Measurements from ENCODE around the gene RHOV. TPM values are rescaled to one million over a fixed set of nuclear protein-coding genes. Genes with fewer than 3 reads are reported as not detected.
A peak's percentile ranks its signal among the peaks of the same experiment; 100 is the strongest.

RHOV gene
- total and polyA plus RNA-seq, 2 experiments from 2014 or later: 1.7 to 6.1 TPM

DNA sequence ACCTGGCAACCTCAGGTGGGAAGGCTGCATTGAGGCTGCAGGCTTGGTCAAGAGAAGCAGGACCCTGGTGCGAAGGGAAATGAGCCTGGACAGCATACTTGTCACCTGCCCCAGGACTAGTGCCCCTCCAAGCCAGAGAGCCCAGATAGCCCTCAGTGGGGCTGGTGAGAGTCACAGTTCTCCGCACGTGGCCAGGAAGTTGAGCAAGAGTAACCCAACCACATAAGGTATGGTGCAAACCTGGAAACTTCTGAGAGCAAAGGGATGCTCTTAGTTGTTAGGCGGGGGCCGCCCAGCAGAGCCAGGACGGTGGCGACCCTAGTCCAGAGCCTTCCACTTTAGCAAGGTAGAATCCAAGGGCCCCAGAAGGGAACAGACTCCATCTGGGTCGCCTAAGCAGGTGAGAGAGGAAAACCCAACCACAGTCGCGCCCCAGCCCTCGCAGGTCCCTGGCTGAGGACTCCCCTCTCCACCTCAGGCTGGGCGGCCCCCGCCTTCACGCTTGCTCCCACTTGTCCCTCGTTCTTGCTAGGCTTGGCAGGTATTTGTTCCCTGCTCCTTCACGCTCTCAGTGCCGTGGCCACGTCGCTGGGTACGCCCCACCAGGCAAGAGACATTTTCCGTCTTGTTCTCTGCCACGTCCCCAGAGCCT, 19.1 kb upstream of the RHOV start:
- Histone ChIP-seq H3K36me3 (replicated peaks; ENCODE audit: insufficient read depth, low read depth) (no peaks in the 10 kb centered on the region), H3K79me2 (peaks cover 32% of the 10 kb centered on the region), H3K4me1 (ENCODE audit: insufficient read depth) (peaks cover 9% of the 10 kb centered on the region), H4K20me1 (ENCODE audit: insufficient read depth, poor library complexity, severe bottlenecking) (no peaks in the 10 kb centered on the region), H3K4me2 (peak overlapping the region; percentile 79), H2AFZ (peak overlapping the region; percentile 62), H3K27ac (peak overlapping the region; percentile 68), H3K9me3 (ENCODE audit: low read depth) (no peaks in the 10 kb centered on the region), H3K27me3 (no peaks in the 10 kb centered on the region), H3K9me2 (replicated peaks; ENCODE audit: insufficient read depth) (no peaks in the 10 kb centered on the region), H3K4me3 (no peak overlapping the region)
- no peak for TF ChIP-seq EZH2 (IDR thresholded peaks at IDR 0.05; ENCODE audit: borderline replicate concordance)
- TF ChIP-seq EZH2phosphoT487 (IDR thresholded peaks at IDR 0.05; ENCODE audit: low read depth, severe bottlenecking, unreplicated experiment): no peak
- TF ChIP-seq, protein P1, sequence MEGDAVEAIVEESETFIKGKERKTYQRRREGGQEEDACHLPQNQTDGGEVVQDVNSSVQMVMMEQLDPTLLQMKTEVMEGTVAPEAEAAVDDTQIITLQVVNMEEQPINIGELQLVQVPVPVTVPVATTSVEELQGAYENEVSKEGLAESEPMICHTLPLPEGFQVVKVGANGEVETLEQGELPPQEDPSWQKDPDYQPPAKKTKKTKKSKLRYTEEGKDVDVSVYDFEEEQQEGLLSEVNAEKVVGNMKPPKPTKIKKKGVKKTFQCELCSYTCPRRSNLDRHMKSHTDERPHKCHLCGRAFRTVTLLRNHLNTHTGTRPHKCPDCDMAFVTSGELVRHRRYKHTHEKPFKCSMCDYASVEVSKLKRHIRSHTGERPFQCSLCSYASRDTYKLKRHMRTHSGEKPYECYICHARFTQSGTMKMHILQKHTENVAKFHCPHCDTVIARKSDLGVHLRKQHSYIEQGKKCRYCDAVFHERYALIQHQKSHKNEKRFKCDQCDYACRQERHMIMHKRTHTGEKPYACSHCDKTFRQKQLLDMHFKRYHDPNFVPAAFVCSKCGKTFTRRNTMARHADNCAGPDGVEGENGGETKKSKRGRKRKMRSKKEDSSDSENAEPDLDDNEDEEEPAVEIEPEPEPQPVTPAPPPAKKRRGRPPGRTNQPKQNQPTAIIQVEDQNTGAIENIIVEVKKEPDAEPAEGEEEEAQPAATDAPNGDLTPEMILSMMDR (IDR thresholded peaks at IDR 0.05; ENCODE audit: poor library complexity): no peak
- DNase-seq (ENCODE audit: low spot score): no peak
- 96% methylated on average over 22 of the region's 22 CpGs for WGBS (ENCODE audit: low lambda C conversion rate, missing lambda C conversion rate)

DNA sequence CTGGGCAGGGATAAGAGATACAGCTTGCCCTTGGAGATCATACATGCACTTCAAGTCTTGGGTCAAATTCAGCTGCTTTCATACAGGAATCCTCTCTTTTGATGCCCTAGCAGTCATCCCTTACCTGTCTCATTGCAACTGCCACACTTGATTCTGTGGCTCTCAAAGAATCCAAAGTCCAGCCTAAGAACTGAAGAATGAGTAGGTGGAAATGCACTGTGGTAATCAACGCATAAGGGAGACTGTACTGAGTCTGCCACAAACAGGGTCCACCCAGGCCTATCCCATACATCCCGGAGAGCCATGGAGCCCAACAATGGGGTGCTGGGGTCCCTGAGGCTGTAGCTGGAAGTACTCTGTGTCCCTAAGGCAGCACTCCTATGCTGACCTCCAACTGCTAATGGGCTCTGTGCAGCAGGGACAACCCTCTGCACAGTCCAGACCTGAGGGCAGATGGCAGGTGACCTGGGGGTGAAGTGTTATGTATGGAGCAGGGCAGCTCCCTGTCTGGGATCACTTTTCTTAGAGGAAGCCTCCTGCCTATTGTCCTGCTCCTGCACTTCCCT, 18.5 kb upstream of the RHOV start:
- no peak overlapping the region for H2AFZ ChIP-seq
- no peak overlapping the region for H3K4me2 ChIP-seq
- H3K36me3 ChIP-seq (replicated peaks; ENCODE audit: insufficient read depth, low read depth): no peaks in the 10 kb centered on the region
- TF ChIP-seq, protein P1 (IDR thresholded peaks at IDR 0.05; ENCODE audit: poor library complexity): no peak
- TF ChIP-seq EZH2phosphoT487 (IDR thresholded peaks at IDR 0.05; ENCODE audit: low read depth, severe bottlenecking, unreplicated experiment) (no peak), EZH2 (IDR thresholded peaks at IDR 0.05; ENCODE audit: borderline replicate concordance) (no peak)
- no peak overlapping the region for H3K4me3 ChIP-seq
- no peak overlapping the region for H3K27ac ChIP-seq
- H3K9me2 ChIP-seq (replicated peaks; ENCODE audit: insufficient read depth): no peaks in the 10 kb centered on the region
- 78% methylated on average over 2 of the region's 2 CpGs for WGBS (ENCODE audit: low lambda C conversion rate, missing lambda C conversion rate)
- no peaks in the 10 kb centered on the region for H4K20me1 ChIP-seq (ENCODE audit: insufficient read depth, poor library complexity, severe bottlenecking)
- no peaks in the 10 kb centered on the region for H3K9me3 ChIP-seq (ENCODE audit: low read depth)
- H3K27me3 ChIP-seq: no peaks in the 10 kb centered on the region
- no peak for DNase-seq (ENCODE audit: low spot score)
- peaks cover 29% of the 10 kb centered on the region for H3K79me2 ChIP-seq
- H3K4me1 ChIP-seq (ENCODE audit: insufficient read depth): peaks cover 9% of the 10 kb centered on the region

DNA sequence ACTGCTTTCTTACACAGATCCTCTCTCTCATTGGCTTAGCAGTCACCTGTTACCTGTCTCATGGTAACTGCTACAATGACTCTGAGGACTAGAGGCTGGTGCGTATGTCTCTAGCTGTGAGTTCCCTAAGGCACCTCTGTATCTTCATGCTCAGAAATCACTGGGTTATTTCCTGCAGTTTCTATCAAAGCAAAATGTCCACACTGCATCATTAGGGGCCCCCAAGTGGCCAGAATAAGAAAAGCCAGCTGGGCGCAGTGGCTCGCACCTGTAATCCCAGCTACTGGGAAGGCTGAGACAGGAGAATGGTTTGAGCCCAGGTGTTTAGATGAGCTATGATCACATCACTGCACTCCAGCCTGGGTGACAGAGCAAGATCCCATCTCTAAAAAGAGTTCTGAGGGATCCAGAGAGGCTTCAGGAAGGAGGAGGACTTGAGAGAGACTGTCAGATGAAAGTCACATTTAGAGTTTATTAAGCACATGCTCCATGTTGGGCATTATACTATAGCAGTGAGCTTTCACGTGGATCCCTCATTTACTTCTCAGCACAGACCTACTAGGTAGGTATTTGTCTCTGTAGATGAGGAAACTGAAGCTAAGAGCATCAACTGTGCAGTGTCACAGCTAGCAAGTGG, 17.9 kb upstream of the RHOV start:
- Histone ChIP-seq H4K20me1 (ENCODE audit: insufficient read depth, poor library complexity, severe bottlenecking) (no peaks in the 10 kb centered on the region), H2AFZ (no peak overlapping the region), H3K36me3 (replicated peaks; ENCODE audit: insufficient read depth, low read depth) (no peaks in the 10 kb centered on the region), H3K27ac (peak overlapping the region; percentile 37), H3K9me3 (ENCODE audit: low read depth) (no peaks in the 10 kb centered on the region), H3K79me2 (peaks cover 23% of the 10 kb centered on the region), H3K4me1 (ENCODE audit: insufficient read depth) (peaks cover 9% of the 10 kb centered on the region), H3K27me3 (no peaks in the 10 kb centered on the region), H3K4me3 (no peak overlapping the region), H3K4me2 (no peak overlapping the region), H3K9me2 (replicated peaks; ENCODE audit: insufficient read depth) (no peaks in the 10 kb centered on the region)
- DNase-seq (ENCODE audit: low spot score): peak; percentile 81
- TF ChIP-seq EZH2 (IDR thresholded peaks at IDR 0.05; ENCODE audit: borderline replicate concordance): no peak
- TF ChIP-seq, protein P1 (IDR thresholded peaks at IDR 0.05; ENCODE audit: poor library complexity): peak; percentile 76
- 15% methylated on average over 4 of the region's 4 CpGs for WGBS (ENCODE audit: low lambda C conversion rate, missing lambda C conversion rate)

Data from hepatocyte (in vitro differentiated cells).